ENCODE data around the gene ODAD4. TPM values are rescaled to one million over a fixed set of nuclear protein-coding genes. Genes with fewer than 3 reads are reported as not detected.

ODAD4 gene
- total RNA-seq, 1 experiment from 2014 or later: 0.98 TPM

GRCh38 chr17:41892021-41892376 lies 38.4 kb upstream of the ODAD4 start:
- Histone ChIP-seq H3K9me2 (ENCODE audit: insufficient read depth) (no peaks in the 10 kb centered on the region), H3K4me2 (ENCODE audit: low read length) (no peak overlapping the region), H3K4me3 (replicated peaks in 1 of 2; ENCODE audit: low read depth in 1 of 2, low read length in 2 of 2) (no peak overlapping the region), H3K4me1 (ENCODE audit: control insufficient read depth in 1 of 2, insufficient read depth in 2 of 2, low read length in 2 of 2) (no peaks in the 10 kb centered on the region; a peak in 1 of 4 replicates), H3K27ac (ENCODE audit: low read depth, low read length) (no peak overlapping the region), H3K36me3 (ENCODE audit: control insufficient read depth in 1 of 2, insufficient read depth in 2 of 2, low read length in 2 of 2) (peaks cover 54 to 62% of the 10 kb centered on the region in 2 experiments), H3K27me3 (ENCODE audit: insufficient read depth, low read length) (no peaks in the 10 kb centered on the region), H4K20me1 (ENCODE audit: insufficient read depth) (no peaks in the 10 kb centered on the region), H3K79me2 (ENCODE audit: insufficient read depth, low read length) (0 out of 2 replicates have a peak, but pooled peaks cover 2% of the 10 kb centered on the region), H3K9me3 (ENCODE audit: control insufficient read depth in 1 of 2, insufficient read depth in 1 of 2, low read depth in 1 of 2, low read length in 2 of 2) (no peaks in the 10 kb centered on the region), H2AFZ (ENCODE audit: low read depth, low read length, poor library complexity, severe bottlenecking) (no peak overlapping the region), H3K9ac (ENCODE audit: low read length) (no peak overlapping the region)
- no TSS peak for BruUV-seq (replicated peaks)
- DNase-seq (ENCODE audit: low read depth, low spot score): no peak
- RAD21 ChIA-PET (ENCODE audit: low non-redundant PET in 1 of 2, low total read pairs in 2 of 2, uncharacterized antibody in 2 of 2, unreplicated experiment in 2 of 2): no interaction called here
- CTCF ChIA-PET: no interaction called here
- POLR2A ChIA-PET: no interaction called here
- no peak for ATAC-seq
- TF ChIP-seq SP1 (IDR thresholded peaks at IDR 0.05; ENCODE audit: low read depth) (no peak), MAX (IDR thresholded peaks at IDR 0.05) (no peak), EZH2phosphoT487 (IDR thresholded peaks at IDR 0.05; ENCODE audit: borderline replicate concordance) (no peak), EGR1 (IDR thresholded peaks at IDR 0.05; ENCODE audit: low read depth) (no peak), CBX3 (IDR thresholded peaks at IDR 0.05; ENCODE audit: low read depth) (no peak), CEBPB (IDR thresholded peaks at IDR 0.05; ENCODE audit: low read depth) (no peak), CTCF (IDR thresholded peaks at IDR 0.05 in 2 of 3, conservative IDR thresholded peaks at IDR 0.05 in 1 of 3; ENCODE audit: borderline replicate concordance in 1 of 3, insufficient read depth in 1 of 3, low read depth in 2 of 3, low read length in 2 of 3) (no peak), RAD21 (IDR thresholded peaks at IDR 0.05; ENCODE audit: low read depth) (no peak), FOSL1 (IDR thresholded peaks at IDR 0.05; ENCODE audit: low read depth) (no peak), EZH2 (IDR thresholded peaks at IDR 0.05) (no peak), ZBTB33 (IDR thresholded peaks at IDR 0.05; ENCODE audit: extremely low read depth, insufficient replicate concordance, low read length) (no peak), REST (IDR thresholded peaks at IDR 0.05; ENCODE audit: low read depth) (no peak), ZFX (IDR thresholded peaks at IDR 0.05) (no peak), JUND (IDR thresholded peaks at IDR 0.05) (no peak), ATF3 (IDR thresholded peaks at IDR 0.05) (no peak), TCF7L2 (IDR thresholded peaks at IDR 0.05; ENCODE audit: borderline replicate concordance, extremely low read depth, insufficient read depth, insufficient read length) (no peak), SIN3A (IDR thresholded peaks at IDR 0.05; ENCODE audit: low read depth) (no peak), YY1 (IDR thresholded peaks at IDR 0.05; ENCODE audit: extremely low read depth, insufficient replicate concordance, low read depth, low read length) (no peak)
- intact Hi-C loops (cut with micrococcal nuclease): no loop called here
